GM19438 (cell line): ENCODE data around the gene ACOX3.

ENCODE experiments used
- ATAC-seq: cut with Tn5 transposase; IDR thresholded peaks from one replicate; pipeline ENCODE4 v1.9.1; 2021; ENCODE audit warnings: low read depth; ENCODE audit not compliant: unreplicated experiment

Gene ACOX3

GRCh38 chr4:8328866-8329559, 111.5 kb downstream of the ACOX3 start:
- no peak for ATAC-seq

GRCh38 chr4:8328456-8328855, 112.1 kb downstream of the ACOX3 start:
- no peak for ATAC-seq

- ATAC-seq: no peak
These were observed 114.3 kb downstream of the ACOX3 start for GRCh38 chr4:8326206-8326605.

GRCh38 chr4:8325291-8325973, 115.1 kb downstream of the ACOX3 start:
- ATAC-seq: no peak

- no peak for ATAC-seq
These were observed 115.8 kb downstream of the ACOX3 start for GRCh38 chr4:8324640-8325239.

- no peak for ATAC-seq
These were observed 116.5 kb downstream of the ACOX3 start for GRCh38 chr4:8323947-8324555.

GRCh38 chr4:8322794-8323704, 117.5 kb downstream of the ACOX3 start:
- no peak for ATAC-seq

- no peak for ATAC-seq
These were observed 118.8 kb downstream of the ACOX3 start for GRCh38 chr4:8321771-8322170.

- no peak for ATAC-seq
These were observed 119.3 kb downstream of the ACOX3 start for GRCh38 chr4:8321220-8321619.

GRCh38 chr4:8320386-8320750, 120.2 kb downstream of the ACOX3 start:
- ATAC-seq: no peak

- no peak for ATAC-seq
These were observed 120.7 kb downstream of the ACOX3 start for GRCh38 chr4:8319731-8320385.

- no peak for ATAC-seq
These were observed 121.5 kb downstream of the ACOX3 start for GRCh38 chr4:8319061-8319460.

- no peak for ATAC-seq
These were observed 122.0 kb downstream of the ACOX3 start for GRCh38 chr4:8318509-8318908.

GRCh38 chr4:8317474-8317873, 123.0 kb downstream of the ACOX3 start:
- no peak for ATAC-seq

- ATAC-seq: no peak
These were observed 123.6 kb downstream of the ACOX3 start for GRCh38 chr4:8316911-8317351.
